AG04449 (cell line): ENCODE results near the gene P3H2.

Source experiments
- CTCF ChIA-PET: fragments of 350-600 bp; formaldehyde crosslinking; extraction: SDS; loops from one replicate; lab custom pipeline; 2021; ENCODE audit warnings: antibody characterized with exemption; lab: Yijun Ruan, JAX
- POLR2A ChIA-PET: fragments of 400-600, 350-600 bp; formaldehyde crosslinking; extraction: SDS; loops from one replicate; lab custom pipeline; 2020; ENCODE audit warnings: antibody characterized with exemption, inconsistent platforms; lab: Yijun Ruan, JAX
- DNase-seq: peaks from one replicate; pipeline ENCODE4 v3.0.0-alpha.2; 2010; ENCODE audit warnings: low read depth, low spot score
- H3K4me3 ChIP-seq: 2 replicates; pipeline ENCODE4 v1.5.1; 2011; ENCODE audit warnings: low read depth, mild to moderate bottlenecking, control low read depth, low read length
- CTCF ChIP-seq: IDR thresholded peaks from one replicate; pipeline ENCODE4 v1.5.1; 2011; ENCODE audit warnings: mild to moderate bottlenecking, moderate library complexity, low read length, control low read depth, inconsistent platforms; ENCODE audit not compliant: insufficient read depth; ENCODE audit errors: missing control alignments

P3H2 gene

DNA sequence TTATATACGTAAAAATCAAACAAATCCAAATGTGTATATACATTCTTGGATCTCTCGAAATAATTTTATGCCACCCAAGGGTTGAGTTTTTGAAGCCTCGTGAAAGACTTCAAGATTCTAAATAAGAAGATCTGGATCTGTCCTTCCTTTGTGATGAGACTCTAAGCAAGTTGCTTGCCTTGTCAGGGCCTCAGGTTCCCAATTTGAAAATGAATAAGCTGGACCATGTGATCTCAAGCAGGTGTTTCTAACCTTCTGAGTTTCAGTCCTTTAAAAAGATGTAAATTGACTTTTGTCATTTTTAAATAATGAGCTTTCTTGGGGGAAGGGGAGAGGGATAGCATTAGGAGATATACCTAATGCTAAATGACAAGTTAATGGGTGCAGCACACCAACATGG lies 137.1 kb downstream of the P3H2 start:
- ChIA-PET CTCF (interaction anchor here (1.4 to 2.0 kb wide), 4 partner anchors 16 to 240 kb away, joined by 5 to 10 read pairs (median 6); no protein-coding TSS in a partner anchor), POLR2A (no interaction called here)
- no peak overlapping the region for H3K4me3 ChIP-seq
- no peak for TF ChIP-seq CTCF
- DNase-seq: no peak

DNA sequence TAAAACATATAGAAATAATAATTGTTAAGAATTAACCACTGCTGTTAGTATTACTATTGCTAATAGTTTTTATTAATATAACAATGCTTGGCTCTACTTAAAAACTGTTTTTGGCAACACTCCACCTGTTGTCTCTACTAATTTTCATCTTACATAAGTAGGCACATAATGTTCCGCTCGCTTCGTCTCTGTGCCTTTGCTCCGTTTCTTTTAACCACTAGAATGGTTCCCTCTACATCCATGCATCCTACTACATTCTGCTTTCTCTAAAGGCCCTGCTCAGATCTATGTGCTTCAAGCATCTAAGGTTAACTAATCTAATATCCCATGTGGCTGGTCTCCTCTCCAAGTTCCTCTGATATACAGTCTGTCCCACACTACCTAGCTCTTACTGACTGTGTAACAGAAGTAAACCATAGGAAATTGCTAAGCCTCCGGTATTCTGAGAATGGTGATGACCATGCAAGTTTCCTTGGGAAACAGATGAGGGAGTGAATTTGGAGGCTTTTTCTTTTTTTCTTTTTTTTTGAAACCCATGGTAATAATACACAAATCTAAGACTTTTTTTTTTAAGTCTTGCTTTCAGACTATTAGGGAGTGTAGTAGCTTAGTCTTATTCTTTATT lies 138.3 kb downstream of the P3H2 start:
- H3K4me3 ChIP-seq: no peak overlapping the region
- TF ChIP-seq CTCF: no peak
- CTCF ChIA-PET: interaction anchor here (0.7 to 4.0 kb wide), 7 partner anchors 15 to 340 kb away, joined by 3 to 23 read pairs (median 6); partner anchors contain the start of gene CLDN1
- POLR2A ChIA-PET: no interaction called here
- DNase-seq: no peak

GRCh38 chr3:189981668-189982067 lies 139.0 kb downstream of the P3H2 start:
- H3K4me3 ChIP-seq: no peak overlapping the region
- peak; percentile 93 for DNase-seq
- no peak for TF ChIP-seq CTCF
- ChIA-PET CTCF (interaction anchor here (1.0 to 4.0 kb wide), 6 partner anchors 15 to 341 kb away, joined by 4 to 23 read pairs (median 6); partner anchors contain the start of gene CLDN1), POLR2A (no interaction called here)

GRCh38 chr3:189978753-189979152 lies 141.9 kb downstream of the P3H2 start:
- DNase-seq: no peak
- CTCF ChIA-PET: interaction anchor here (0.9 to 4.0 kb wide), 6 partner anchors 9 to 224 kb away, joined by 4 to 28 read pairs (median 7); no protein-coding TSS in a partner anchor
- no peak for TF ChIP-seq CTCF
- H3K4me3 ChIP-seq: no peak overlapping the region
- POLR2A ChIA-PET: no interaction called here

GRCh38 chr3:189977174-189977573 lies 143.5 kb downstream of the P3H2 start:
- DNase-seq: no peak
- TF ChIP-seq CTCF: no peak
- H3K4me3 ChIP-seq: no peak overlapping the region
- POLR2A ChIA-PET: no interaction called here
- CTCF ChIA-PET: interaction anchor here (1.4 to 4.0 kb wide), 4 partner anchors 10 to 16 kb away, joined by 3 to 28 read pairs (median 11); no protein-coding TSS in a partner anchor

GRCh38 chr3:189975391-189975990 lies 145.2 kb downstream of the P3H2 start:
- H3K4me3 ChIP-seq: no peak overlapping the region
- DNase-seq: no peak
- POLR2A ChIA-PET: no interaction called here
- CTCF ChIA-PET: interaction anchor here (0.7 to 7.2 kb wide), 3 partner anchors 8 to 409 kb away, joined by 3 to 62 read pairs (median 28); no protein-coding TSS in a partner anchor
- no peak for TF ChIP-seq CTCF
